Stimulated activated CD4-positive, alpha-beta T cell treated with anti-CD3 and anti-CD28 coated beads, Interleukin-1b, Interleukin-23, amount 100 ng/mL, for 4 hours (primary cell): ENCODE results near the gene PRSS21.

Source experiments
- DNase-seq, 2 donors: peaks; one replicate each; pipeline ENCODE4 v3.0.0-alpha.2; 2020; ENCODE audit warnings: low read depth in 2 of 2

PRSS21 gene

GRCh38 chr16:2867661-2867986 is 50.6 kb downstream of the PRSS21 start:
- DNase-seq, result no peak

GRCh38 chr16:2867987-2868789 is 51.2 kb downstream of the PRSS21 start:
- DNase-seq, result peak; percentile 86 to 96
